HG02943 (cell line): ENCODE results near the gene RCC2.
"Not testable (repeated sequence)": the region's sequence is repeated elsewhere in the genome, so short reads cannot be mapped to it uniquely, and the experiment has no call there.

Experiments used
- ATAC-seq: cut with Tn5 transposase; IDR thresholded peaks from one replicate; pipeline ENCODE4 v1.9.1; 2021; ENCODE audit warnings: mild to moderate bottlenecking, low read depth, moderate library complexity; ENCODE audit not compliant: unreplicated experiment

RCC2 gene

GRCh38 chr1:17422461-17422860 lies 17.0 kb downstream of the RCC2 start:
- no peak for ATAC-seq

- ATAC-seq, result no peak
Observed at GRCh38 chr1:17420391-17420918, 19.0 kb downstream of the RCC2 start.

GRCh38 chr1:17419626-17420328 lies 19.7 kb downstream of the RCC2 start:
- ATAC-seq, result no peak

GRCh38 chr1:17416389-17416788 lies 23.1 kb downstream of the RCC2 start:
- no peak for ATAC-seq

- ATAC-seq, result no peak
Observed at GRCh38 chr1:17414022-17414421, 25.5 kb downstream of the RCC2 start.

- no peak for ATAC-seq
Observed at GRCh38 chr1:17412093-17412870, 27.2 kb downstream of the RCC2 start.

GRCh38 chr1:17409391-17409811 lies 30.1 kb downstream of the RCC2 start:
- ATAC-seq, result no peak

GRCh38 chr1:17407786-17408514 lies 31.5 kb downstream of the RCC2 start:
- not testable (repeated sequence) for ATAC-seq

GRCh38 chr1:17406760-17407475 lies 32.6 kb downstream of the RCC2 start:
- ATAC-seq, result not testable (repeated sequence)

GRCh38 chr1:17405898-17406759 lies 33.3 kb downstream of the RCC2 start:
- no peak for ATAC-seq

- no peak for ATAC-seq
Observed at GRCh38 chr1:17404820-17405219, 34.7 kb downstream of the RCC2 start.

- no peak for ATAC-seq
Observed at GRCh38 chr1:17404034-17404684, 35.3 kb downstream of the RCC2 start.

GRCh38 chr1:17403081-17403480 lies 36.4 kb downstream of the RCC2 start:
- ATAC-seq, result no peak

GRCh38 chr1:17401841-17402240 lies 37.6 kb downstream of the RCC2 start:
- ATAC-seq, result no peak

- no peak for ATAC-seq
Observed at GRCh38 chr1:17400725-17401341, 38.6 kb downstream of the RCC2 start.

GRCh38 chr1:17397910-17398695 lies 41.4 kb downstream of the RCC2 start:
- no peak for ATAC-seq

GRCh38 chr1:17393230-17393629 lies 46.2 kb downstream of the RCC2 start:
- no peak for ATAC-seq
